H9 (cell line): ENCODE results near the gene GCNT2. TPM values are rescaled to one million over a fixed set of nuclear protein-coding genes. Genes with fewer than 3 reads are reported as not detected.
A peak's percentile ranks its signal among the peaks of the same experiment; 100 is the strongest.
"Not testable (repeated sequence)": the region's sequence is repeated elsewhere in the genome, so short reads cannot be mapped to it uniquely, and the experiment has no call there.

Source experiments
- DNase-seq: peaks from one replicate; pipeline ENCODE4 v3.0.0-alpha.2; 2017
- H2AFZ ChIP-seq: one replicate; pipeline ENCODE4 v1.6.1; 2013; ENCODE audit warnings: mild to moderate bottlenecking, low read length, control low read depth, moderate library complexity
- H2AK5ac ChIP-seq: 2 replicates; pipeline ENCODE4 v1.6.1; 2013; ENCODE audit warnings: low read length, control low read depth, mixed read lengths; ENCODE audit not compliant: insufficient read length
- H2BK120ac ChIP-seq: one replicate; pipeline ENCODE4 v1.6.1; 2013; ENCODE audit warnings: low read depth, mild to moderate bottlenecking, low read length, control low read depth, inconsistent platforms; ENCODE audit not compliant: poor library complexity, severe bottlenecking
- H2BK12ac ChIP-seq: 2 replicates; pipeline ENCODE4 v1.6.1; 2013; ENCODE audit warnings: low read length, control low read depth, mixed read lengths, low read depth; ENCODE audit not compliant: insufficient read length
- H2BK15ac ChIP-seq: 2 replicates; pipeline ENCODE4 v1.6.1; 2013; ENCODE audit warnings: low read depth, low read length, control low read depth
- H2BK20ac ChIP-seq: one replicate; pipeline ENCODE4 v1.6.1; 2013; ENCODE audit warnings: low read depth, mild to moderate bottlenecking, low read length, control low read depth, inconsistent platforms; ENCODE audit not compliant: poor library complexity, severe bottlenecking
- H2BK5ac ChIP-seq: 2 replicates; pipeline ENCODE4 v1.6.1; 2013; ENCODE audit warnings: low read length, control low read depth, mixed read lengths; ENCODE audit not compliant: insufficient read length
- H3K14ac ChIP-seq: 2 replicates; pipeline ENCODE4 v1.6.1; 2013; ENCODE audit warnings: low read length, control low read depth; ENCODE audit not compliant: insufficient read depth
- H3K18ac ChIP-seq: 2 replicates; pipeline ENCODE4 v1.6.1; 2013; ENCODE audit warnings: low read depth, mild to moderate bottlenecking, mixed read lengths, low read length, control low read depth; ENCODE audit not compliant: insufficient read length
- H3K23ac ChIP-seq: 2 replicates; pipeline ENCODE4 v1.6.1; 2013; ENCODE audit warnings: low read length, control low read depth, mixed read lengths, low read depth; ENCODE audit not compliant: insufficient read length
- H3K23me2 ChIP-seq: 2 replicates; pipeline ENCODE4 v1.6.1; 2013; ENCODE audit warnings: low read depth, mild to moderate bottlenecking, mixed read lengths, low read length, control low read depth; ENCODE audit not compliant: insufficient read length, poor library complexity, severe bottlenecking
- H3K27ac ChIP-seq: 2 replicates; pipeline ENCODE4 v1.5.1; 2013; ENCODE audit warnings: low read length, control low read depth, mixed read lengths, low read depth; ENCODE audit not compliant: insufficient read length
- H3K27me3 ChIP-seq: 2 replicates; pipeline ENCODE4 v1.6.1; 2013; ENCODE audit warnings: low read length, control low read depth, inconsistent platforms; ENCODE audit not compliant: insufficient read depth
- H3K4ac ChIP-seq: 2 replicates; pipeline ENCODE4 v1.6.1; 2013; ENCODE audit warnings: low read depth, mild to moderate bottlenecking, control low read depth, inconsistent platforms, low read length, moderate library complexity
- H3K4me1 ChIP-seq: 2 replicates; pipeline ENCODE4 v1.6.1; 2013; ENCODE audit warnings: low read length, control low read depth, inconsistent platforms; ENCODE audit not compliant: insufficient read depth
- H3K4me2 ChIP-seq: 2 replicates; pipeline ENCODE4 v1.6.1; 2013; ENCODE audit warnings: low read length, control low read depth, mixed read lengths; ENCODE audit not compliant: insufficient read length, insufficient read depth
- H3K56ac ChIP-seq: 2 replicates; pipeline ENCODE4 v1.6.1; 2013; ENCODE audit warnings: low read depth, mild to moderate bottlenecking, mixed read lengths, low read length, control low read depth; ENCODE audit not compliant: insufficient read length
- H3K79me1 ChIP-seq: 2 replicates; pipeline ENCODE4 v1.6.1; 2013; ENCODE audit warnings: low read depth, mild to moderate bottlenecking, moderate library complexity, low read length, control low read depth, inconsistent platforms; ENCODE audit not compliant: insufficient read depth, poor library complexity, severe bottlenecking
- H3K79me2 ChIP-seq: 2 replicates; pipeline ENCODE4 v1.6.1; 2013; ENCODE audit warnings: low read length, control low read depth, inconsistent platforms; ENCODE audit not compliant: insufficient read depth
- H3K9ac ChIP-seq: 2 replicates; pipeline ENCODE4 v1.6.1; 2013; ENCODE audit warnings: low read length, control low read depth, mixed read lengths; ENCODE audit not compliant: insufficient read length; ENCODE audit errors: extremely low read depth
- H3K9me3 ChIP-seq: one replicate; pipeline ENCODE4 v1.6.1; 2013; ENCODE audit warnings: low read depth, low read length, inconsistent platforms; ENCODE audit not compliant: control insufficient read depth
- H3T11ph ChIP-seq: one replicate; pipeline ENCODE4 v1.6.1; 2013; ENCODE audit warnings: mild to moderate bottlenecking, low read length, control low read depth, inconsistent platforms
- H4K20me1 ChIP-seq: one replicate; pipeline ENCODE4 v1.6.1; 2013; ENCODE audit not compliant: control insufficient read depth, insufficient read length, insufficient read depth
- H4K5ac ChIP-seq: 2 replicates; pipeline ENCODE4 v1.6.1; 2013; ENCODE audit warnings: low read depth, mild to moderate bottlenecking, mixed read lengths, low read length, control low read depth; ENCODE audit not compliant: insufficient read length
- H4K8ac ChIP-seq: replicated peaks from 2 replicates; pipeline ENCODE4 v1.6.1; 2013; ENCODE audit warnings: low read length, control low read depth, mixed read lengths, low read depth; ENCODE audit not compliant: insufficient read length
- H4K91ac ChIP-seq: 2 replicates; pipeline ENCODE4 v1.6.1; 2013; ENCODE audit warnings: low read depth, mild to moderate bottlenecking, moderate library complexity, mixed read lengths, low read length, control low read depth; ENCODE audit not compliant: insufficient read length
- H3K27ac Mint-ChIP-seq, 3 experiments: 2 replicates in 2 of 3; 3 replicates in 1 of 3; pipeline ENCODE4 v1.8.0; 2020 to 2021; ENCODE audit warnings: mixed read lengths in 3 of 3, mild to moderate bottlenecking in 1 of 3, moderate library complexity in 1 of 3
- H3K27me3 Mint-ChIP-seq: 2 replicates; pipeline ENCODE4 v1.8.0; 2021; ENCODE audit warnings: low read depth, mild to moderate bottlenecking, moderate library complexity, mixed read lengths
- H3K36me3 Mint-ChIP-seq, 3 experiments: 2 replicates in 2 of 3; 3 replicates in 1 of 3; pipeline ENCODE4 v1.8.0; 2020 to 2021; ENCODE audit warnings: low read depth in 3 of 3, mixed read lengths in 3 of 3; ENCODE audit not compliant: insufficient read depth in 1 of 3
- H3K4me1 Mint-ChIP-seq, 2 experiments: 2 replicates each; pipeline ENCODE4 v1.8.0; 2020; ENCODE audit warnings: mixed read lengths in 2 of 2
- H3K4me3 Mint-ChIP-seq, 2 experiments: 2 replicates in 1 of 2; 3 replicates in 1 of 2; pipeline ENCODE4 v1.8.0; 2020 to 2021; ENCODE audit warnings: mild to moderate bottlenecking in 2 of 2, mixed read lengths in 2 of 2, moderate library complexity in 1 of 2
- H3K9me3 Mint-ChIP-seq, 2 experiments: 2 replicates in 1 of 2; 3 replicates in 1 of 2; pipeline ENCODE4 v1.8.0; 2020; ENCODE audit warnings: mild to moderate bottlenecking in 2 of 2, mixed read lengths in 2 of 2, moderate library complexity in 1 of 2
- WGBS: extraction: QIAGEN DNeasy Blood & Tissue Kit; methylation state at CpG from one replicate; pipeline ENCODE4 v1.1.7; 2013; ENCODE audit warnings: missing lambda C conversion rate, low lambda C conversion rate, mixed read lengths; ENCODE audit not compliant: insufficient read length; ENCODE audit errors: extremely low coverage; 5-methylcytosine and 5-hydroxymethylcytosine counted together
- total RNA-seq: library from RNA; stranded (reverse); gene quantifications from 2 replicates; pipeline ENCODE4 v1.2.1, GENCODE V29; 2021
- TF ChIP-seq, protein P1 (sequence below): fragments of 200-600 bp; sonication (generic); conservative IDR thresholded peaks from 3 replicates; pipeline ENCODE4 v1.8.0; 2021; ENCODE audit warnings: antibody characterized with exemption, mild to moderate bottlenecking

The GCNT2 gene
- total RNA-seq, 1 experiment from 2014 or later, result 41.7 TPM

DNA sequence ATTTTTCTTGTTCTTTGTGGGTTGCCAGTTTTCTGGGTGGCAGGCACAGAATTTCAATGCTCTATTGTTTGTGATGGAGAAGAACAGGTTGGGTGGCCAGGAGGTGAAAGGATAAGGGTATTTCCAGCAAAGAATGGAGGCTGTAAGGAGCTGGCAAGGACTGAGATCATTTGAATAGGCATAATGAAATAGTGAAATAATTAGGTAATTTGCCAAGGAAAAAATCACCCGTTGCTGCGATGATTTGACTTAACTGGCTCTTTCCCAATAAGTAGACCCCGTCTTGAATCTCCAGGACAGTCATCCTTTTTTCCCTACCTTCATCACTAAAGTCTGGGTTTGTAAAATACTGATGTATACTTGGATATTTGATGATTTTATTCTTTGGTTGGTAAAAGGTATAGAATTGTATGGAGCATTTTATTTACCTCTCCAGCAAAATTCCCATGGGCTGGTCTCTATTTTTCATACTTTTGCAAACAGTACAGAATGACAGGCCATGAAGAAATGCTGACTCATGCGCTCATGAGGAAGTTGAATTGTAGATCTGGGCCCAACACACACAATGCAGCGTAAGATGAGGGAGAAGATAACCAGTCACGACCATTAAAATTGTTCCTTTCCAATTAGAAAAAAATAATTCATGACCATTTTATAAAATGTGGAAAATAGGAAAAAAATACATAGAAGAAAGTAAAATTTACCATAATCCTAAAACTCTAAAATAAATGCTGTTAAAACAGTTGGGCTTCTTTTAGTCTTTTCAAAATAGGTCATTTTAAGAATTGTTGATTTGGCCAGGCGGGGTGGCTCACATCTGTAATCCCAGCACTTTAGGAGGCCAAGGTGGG, 2.4 kb upstream of the GCNT2 start:
- Histone ChIP-seq H4K91ac (no peak overlapping the region), H2BK15ac (no peak overlapping the region), H3K18ac (no peak overlapping the region), H2BK120ac (no peak overlapping the region), H3K23me2 (no peaks in the 10 kb centered on the region), H4K20me1 (no peaks in the 10 kb centered on the region), H3K27me3 (no peaks in the 10 kb centered on the region), H2BK20ac (no peak overlapping the region), H3K27ac (no peak overlapping the region), H3K79me1 (no peaks in the 10 kb centered on the region), H3K23ac (no peak overlapping the region), H2BK12ac (no peak overlapping the region), H2AFZ (no peak overlapping the region), H3K4ac (no peak overlapping the region), H4K5ac (no peak overlapping the region), H3K4me1 (peaks cover 3% of the 10 kb centered on the region; the same call in 1 of the 2 replicates), H3K56ac (no peak overlapping the region), H3T11ph (no peak overlapping the region), H4K8ac (no peak overlapping the region), H3K79me2 (no peaks in the 10 kb centered on the region), H3K9ac (no peak overlapping the region), H3K4me2 (no peak overlapping the region), H2AK5ac (no peak overlapping the region), H3K9me3 (no peaks in the 10 kb centered on the region), H3K14ac (no peak overlapping the region), H2BK5ac (no peak overlapping the region)
- Mint-ChIP-seq H3K4me1 (peaks cover 41 to 46% of the 10 kb centered on the region in 2 experiments), H3K9me3 (no peaks in the 10 kb centered on the region), H3K27me3 (no peaks in the 10 kb centered on the region), H3K27ac (peak overlapping the region; percentile 31 to 88 (median 51); a peak in 6 of 7 replicates), H3K36me3 (no peaks in the 10 kb centered on the region), H3K4me3 (no peak overlapping the region)
- DNase-seq, result no peak
- WGBS, result no CpG with 5 or more reads among the region's 7 CpGs
- TF ChIP-seq, protein P1, sequence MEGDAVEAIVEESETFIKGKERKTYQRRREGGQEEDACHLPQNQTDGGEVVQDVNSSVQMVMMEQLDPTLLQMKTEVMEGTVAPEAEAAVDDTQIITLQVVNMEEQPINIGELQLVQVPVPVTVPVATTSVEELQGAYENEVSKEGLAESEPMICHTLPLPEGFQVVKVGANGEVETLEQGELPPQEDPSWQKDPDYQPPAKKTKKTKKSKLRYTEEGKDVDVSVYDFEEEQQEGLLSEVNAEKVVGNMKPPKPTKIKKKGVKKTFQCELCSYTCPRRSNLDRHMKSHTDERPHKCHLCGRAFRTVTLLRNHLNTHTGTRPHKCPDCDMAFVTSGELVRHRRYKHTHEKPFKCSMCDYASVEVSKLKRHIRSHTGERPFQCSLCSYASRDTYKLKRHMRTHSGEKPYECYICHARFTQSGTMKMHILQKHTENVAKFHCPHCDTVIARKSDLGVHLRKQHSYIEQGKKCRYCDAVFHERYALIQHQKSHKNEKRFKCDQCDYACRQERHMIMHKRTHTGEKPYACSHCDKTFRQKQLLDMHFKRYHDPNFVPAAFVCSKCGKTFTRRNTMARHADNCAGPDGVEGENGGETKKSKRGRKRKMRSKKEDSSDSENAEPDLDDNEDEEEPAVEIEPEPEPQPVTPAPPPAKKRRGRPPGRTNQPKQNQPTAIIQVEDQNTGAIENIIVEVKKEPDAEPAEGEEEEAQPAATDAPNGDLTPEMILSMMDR, result no peak

DNA sequence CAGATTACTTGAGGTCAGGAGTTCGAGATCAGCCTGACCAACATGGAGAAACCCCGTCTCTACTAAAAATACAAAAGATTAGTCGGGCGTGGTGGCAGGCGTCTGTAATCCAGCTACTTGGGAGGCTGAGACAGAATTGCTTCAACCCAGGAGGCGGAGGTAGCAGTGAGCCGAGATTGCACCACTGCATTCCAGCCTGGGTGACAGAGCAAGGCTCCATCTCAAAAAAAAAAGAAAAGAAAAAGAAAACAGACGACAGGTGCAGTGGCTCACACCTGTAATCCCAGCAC, 1.8 kb upstream of the GCNT2 start:
- not testable (repeated sequence) for H3K18ac ChIP-seq, H2BK120ac ChIP-seq, H2BK15ac ChIP-seq, DNase-seq, H3K36me3 Mint-ChIP-seq, H3K23ac ChIP-seq, H2BK12ac ChIP-seq, H3K4me1 ChIP-seq, H3K9ac ChIP-seq, H3K4me2 ChIP-seq, H2AFZ ChIP-seq, H2BK20ac ChIP-seq, H3K27me3 Mint-ChIP-seq, H3K9me3 Mint-ChIP-seq, H4K20me1 ChIP-seq, H3K9me3 ChIP-seq, H3K4ac ChIP-seq, H3K27me3 ChIP-seq, H2BK5ac ChIP-seq, H3K79me2 ChIP-seq, H4K8ac ChIP-seq, H3K4me3 Mint-ChIP-seq, H3K79me1 ChIP-seq, H3K27ac ChIP-seq, H4K91ac ChIP-seq, H3K23me2 ChIP-seq, H4K5ac ChIP-seq, H3T11ph ChIP-seq, H3K56ac ChIP-seq, H2AK5ac ChIP-seq, H3K14ac ChIP-seq
- Mint-ChIP-seq H3K27ac (peak overlapping the region; percentile 51 to 88 (median 52); a peak in 5 of 7 replicates), H3K4me1 (peaks cover 41 to 46% of the 10 kb centered on the region in 2 experiments)
- no CpG with 5 or more reads among the region's 8 CpGs for WGBS
